ENCODE results near the gene PTGES3. TPM values are rescaled to one million over a fixed set of nuclear protein-coding genes. Genes with fewer than 3 reads are reported as not detected.

The PTGES3 gene
- total and polyA plus RNA-seq, 10 of the 15 experiments (the other 5 are each of a cell fraction or from before 2014, with no cell fraction given): 117 to 520 (median 175) TPM

DNA sequence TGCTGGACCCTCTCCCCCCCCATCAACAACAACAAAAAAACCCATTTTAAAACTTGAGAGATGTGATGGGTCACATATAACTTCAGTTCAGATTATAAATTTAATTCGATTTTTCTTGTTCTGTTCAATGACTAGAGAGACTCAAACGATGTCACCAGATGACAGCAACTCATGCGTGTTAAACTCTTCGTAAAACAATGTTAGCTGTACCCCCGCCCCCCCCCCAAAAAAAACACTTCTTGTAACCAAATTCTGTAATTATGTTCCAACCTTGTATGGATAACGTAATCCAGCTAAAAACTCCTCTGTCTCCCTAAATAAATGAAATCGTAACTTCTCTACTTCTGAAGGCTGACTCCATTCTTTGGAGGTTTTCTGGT is 37.6 kb upstream of the PTGES3 start (continued):
- TF ChIP-seq, protein P1, sequence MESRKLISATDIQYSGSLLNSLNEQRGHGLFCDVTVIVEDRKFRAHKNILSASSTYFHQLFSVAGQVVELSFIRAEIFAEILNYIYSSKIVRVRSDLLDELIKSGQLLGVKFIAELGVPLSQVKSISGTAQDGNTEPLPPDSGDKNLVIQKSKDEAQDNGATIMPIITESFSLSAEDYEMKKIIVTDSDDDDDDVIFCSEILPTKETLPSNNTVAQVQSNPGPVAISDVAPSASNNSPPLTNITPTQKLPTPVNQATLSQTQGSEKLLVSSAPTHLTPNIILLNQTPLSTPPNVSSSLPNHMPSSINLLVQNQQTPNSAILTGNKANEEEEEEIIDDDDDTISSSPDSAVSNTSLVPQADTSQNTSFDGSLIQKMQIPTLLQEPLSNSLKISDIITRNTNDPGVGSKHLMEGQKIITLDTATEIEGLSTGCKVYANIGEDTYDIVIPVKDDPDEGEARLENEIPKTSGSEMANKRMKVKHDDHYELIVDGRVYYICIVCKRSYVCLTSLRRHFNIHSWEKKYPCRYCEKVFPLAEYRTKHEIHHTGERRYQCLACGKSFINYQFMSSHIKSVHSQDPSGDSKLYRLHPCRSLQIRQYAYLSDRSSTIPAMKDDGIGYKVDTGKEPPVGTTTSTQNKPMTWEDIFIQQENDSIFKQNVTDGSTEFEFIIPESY (IDR thresholded peaks at IDR 0.05): no peak
- TF ChIP-seq MYB (IDR thresholded peaks at IDR 0.05; ENCODE audit: borderline replicate concordance, low read depth, low read length) (no peak), USF1 (IDR thresholded peaks at IDR 0.05; ENCODE audit: borderline replicate concordance, extremely low read length, insufficient read depth, low read depth, low read length) (no peak), MEF2A (IDR thresholded peaks at IDR 0.05; ENCODE audit: insufficient read depth, low read depth, low read length) (0 out of 2 replicates have a peak, but pooled peaks have one; percentile 38), MYC (IDR thresholded peaks at IDR 0.05; ENCODE audit: insufficient read depth, insufficient read length, insufficient replicate concordance, low read length, severe bottlenecking) (no peak), CBX3 (IDR thresholded peaks at IDR 0.05; ENCODE audit: borderline replicate concordance, low read depth) (no peak)

- intact Hi-C loops (cut with micrococcal nuclease; ENCODE audit: unreplicated experiment) (loop anchor here (1.0 to 2.0 kb wide), 3 partner anchors 27 to 88 kb away; partner anchors contain the start of genes PRIM1 and PTGES3), in situ Hi-C loops (cut with MboI) (no loop called here)
- no TSS peak for BruUV-seq (replicated peaks)
- RAD21 ChIA-PET (ENCODE audit: unreplicated experiment): interaction anchor here (0.7 to 2.6 kb wide), 15 partner anchors 11 to 386 kb away, joined by 3 to 19 read pairs (median 5); partner anchors contain the start of genes PTGES3 and STAT6
- CTCF ChIA-PET: interaction anchor here (0.7 to 1.8 kb wide), 9 partner anchors 38 to 386 kb away, joined by 3 to 14 read pairs (median 4); partner anchors contain the start of genes HSD17B6 and STAT6
- peaks cover 5 to 33% of the 10 kb centered on the region in 2 experiments for H3K36me3 ChIP-seq (ENCODE audit: control insufficient read depth in 2 of 2, insufficient read depth in 2 of 2, low read length in 1 of 2)
- POLR2A ChIA-PET: interaction anchor here (0.6 to 2.6 kb wide), 22 partner anchors 9 to 798 kb away, joined by 3 to 26 read pairs (median 6); partner anchors contain the start of genes ATP5F1B, PRIM1, PTGES3 and PYM1
- peak within 1 kb of the TSS; percentile 99 for H3K9ac ChIP-seq (ENCODE audit: control insufficient read depth, insufficient read depth, low read length)
- H3K4me3 ChIP-seq: peak within 1 kb of the TSS; percentile 97
- peak; percentile 91 for DNase-seq (ENCODE audit: low read depth, low spot score)
- no peaks in the 10 kb centered on the region for H3K9me3 ChIP-seq (replicated peaks; ENCODE audit: control insufficient read depth, insufficient read depth, low read length)
- peaks cover 51% of the 10 kb centered on the region for H3K79me2 ChIP-seq (ENCODE audit: control insufficient read depth, insufficient read depth, low read length)
- H3K27ac ChIP-seq (ENCODE audit: control insufficient read depth, insufficient read depth): peak within 1 kb of the TSS; percentile 93
- peak; percentile 95 for ATAC-seq
- no peaks in the 10 kb centered on the region for H3K27me3 ChIP-seq (replicated peaks in 1 of 2; ENCODE audit: control insufficient read depth in 2 of 2, insufficient read depth in 2 of 2, low read length in 1 of 2)
- SMC1A ChIA-PET (ENCODE audit: uncharacterized antibody, unreplicated experiment): interaction anchor here (0.5 to 3.4 kb wide), 15 partner anchors 9 to 386 kb away, joined by 3 to 11 read pairs (median 4); partner anchors contain the start of genes PTGES3 and STAT6
- peak within 1 kb of the TSS; percentile 79 for H2AFZ ChIP-seq (ENCODE audit: control insufficient read depth, low read depth, low read length)
- H3K4me2 ChIP-seq (ENCODE audit: control insufficient read depth, insufficient read depth): peak within 1 kb of the TSS; percentile 91
- H4K20me1 ChIP-seq (ENCODE audit: control insufficient read depth, insufficient read depth): peaks cover 15% of the 10 kb centered on the region
- FAIRE-seq: peak; percentile 93
- 1% methylated on average over 46 of the region's 46 CpGs for WGBS (ENCODE audit: insufficient coverage, insufficient replicate concordance, low lambda C conversion rate, missing lambda C conversion rate)
- peaks cover 28% of the 10 kb centered on the region for H3K4me1 ChIP-seq (ENCODE audit: control insufficient read depth, insufficient read depth, low read length)
- no peak for TF ChIP-seq USF1 (IDR thresholded peaks at IDR 0.05; ENCODE audit: borderline replicate concordance, extremely low read length, insufficient read depth, low read depth, low read length)
- no peak for TF ChIP-seq EZH2 (IDR thresholded peaks at IDR 0.05; ENCODE audit: borderline replicate concordance, control insufficient read depth, low read depth, low read length)
- TF ChIP-seq RELA (IDR thresholded peaks at IDR 0.05; ENCODE audit: borderline replicate concordance, partially characterized antibody): peak; percentile 80
- TF ChIP-seq NFXL1 (IDR thresholded peaks at IDR 0.05; ENCODE audit: borderline replicate concordance): no peak
- peak; percentile 56 for TF ChIP-seq NRF1 (conservative IDR thresholded peaks at IDR 0.05; ENCODE audit: low read depth, low read length)
- TF ChIP-seq JUND (IDR thresholded peaks at IDR 0.05; ENCODE audit: low read depth, low read length): no peak
- TF ChIP-seq YBX1 (IDR thresholded peaks at IDR 0.05): no peak
- peak in 1 of 2 experiments; percentile 66; a peak in 2 of 4 replicates for TF ChIP-seq BHLHE40 (IDR thresholded peaks at IDR 0.05; ENCODE audit: borderline replicate concordance in 1 of 2, low read depth in 2 of 2, low read length in 1 of 2)
- no peak; the same call in 1 of the 2 replicates for TF ChIP-seq JUNB (IDR thresholded peaks at IDR 0.05)
- peak; percentile 23; the same call in 1 of the 2 replicates for TF ChIP-seq SPI1 (IDR thresholded peaks at IDR 0.05; ENCODE audit: borderline replicate concordance, insufficient read depth, low read depth, low read length)
Measured at GRCh38 chr12:56724972-56725722, 37.1 kb upstream of the PTGES3 start, which contains the start of gene NACA. NACA (minus strand) TSS chr12:56725299; CDS start chr12:56724521, 778 bp downstream.
